Gastrocnemius medialis (tissue), 4 donors: ENCODE data around the gene CACNA1C.

ENCODE experiments used
- POLR2A ChIP-seq, 2 donors: fragments of 450-650 bp; IDR thresholded peaks; one replicate each; pipeline ENCODE4 v1.6.1; 2017; ENCODE audit warnings: antibody characterized with exemption in 2 of 2, mild to moderate bottlenecking in 2 of 2, moderate library complexity in 2 of 2
- TF ChIP-seq, protein P1 (sequence below), 5 experiments: fragments of 450-650 bp in 3 of 5; fragments of 200-600 bp in 2 of 5; sonication (generic) in 2 of 5; IDR thresholded peaks in 4 of 5; conservative IDR thresholded peaks in 1 of 5; 1 replicate in 4 of 5; 2 replicates in 1 of 5; pipeline ENCODE4 v1.5.1; 2016 to 2019; ENCODE audit warnings: antibody characterized with exemption in 5 of 5, mild to moderate bottlenecking in 3 of 5, moderate library complexity in 3 of 5

DNA sequence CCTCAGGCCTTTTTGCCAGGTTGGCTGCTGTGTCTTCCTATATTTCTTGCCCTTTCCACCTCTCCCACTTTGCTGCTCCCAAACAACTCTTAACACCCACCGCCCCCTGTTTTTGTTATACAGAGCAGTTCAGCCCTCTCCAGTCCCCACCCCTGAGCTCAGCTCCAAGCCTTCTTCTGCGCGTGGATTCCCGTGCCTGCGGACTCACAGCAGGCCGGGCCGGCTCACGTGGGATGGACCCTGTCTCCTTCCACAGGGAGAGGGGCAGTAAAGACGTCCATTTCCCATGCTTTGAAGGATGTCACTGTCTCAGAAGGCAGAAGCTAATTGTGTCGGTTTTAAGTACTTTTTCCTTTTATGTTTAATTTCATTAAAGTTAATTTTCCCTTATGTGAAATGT lies 139.4 kb downstream of the CACNA1C start:
- TF ChIP-seq, protein P1, sequence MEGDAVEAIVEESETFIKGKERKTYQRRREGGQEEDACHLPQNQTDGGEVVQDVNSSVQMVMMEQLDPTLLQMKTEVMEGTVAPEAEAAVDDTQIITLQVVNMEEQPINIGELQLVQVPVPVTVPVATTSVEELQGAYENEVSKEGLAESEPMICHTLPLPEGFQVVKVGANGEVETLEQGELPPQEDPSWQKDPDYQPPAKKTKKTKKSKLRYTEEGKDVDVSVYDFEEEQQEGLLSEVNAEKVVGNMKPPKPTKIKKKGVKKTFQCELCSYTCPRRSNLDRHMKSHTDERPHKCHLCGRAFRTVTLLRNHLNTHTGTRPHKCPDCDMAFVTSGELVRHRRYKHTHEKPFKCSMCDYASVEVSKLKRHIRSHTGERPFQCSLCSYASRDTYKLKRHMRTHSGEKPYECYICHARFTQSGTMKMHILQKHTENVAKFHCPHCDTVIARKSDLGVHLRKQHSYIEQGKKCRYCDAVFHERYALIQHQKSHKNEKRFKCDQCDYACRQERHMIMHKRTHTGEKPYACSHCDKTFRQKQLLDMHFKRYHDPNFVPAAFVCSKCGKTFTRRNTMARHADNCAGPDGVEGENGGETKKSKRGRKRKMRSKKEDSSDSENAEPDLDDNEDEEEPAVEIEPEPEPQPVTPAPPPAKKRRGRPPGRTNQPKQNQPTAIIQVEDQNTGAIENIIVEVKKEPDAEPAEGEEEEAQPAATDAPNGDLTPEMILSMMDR (IDR thresholded peaks at IDR 0.05 in 4 of 5, conservative IDR thresholded peaks at IDR 0.05 in 1 of 5) = no peak
- no peak for TF ChIP-seq POLR2A (IDR thresholded peaks at IDR 0.05)
